Aorta (tissue), 5 donors: Measurements from ENCODE around the gene HAPLN2. TPM values are rescaled to one million over a fixed set of nuclear protein-coding genes. Genes with fewer than 3 reads are reported as not detected.

Source experiments
- ATAC-seq: fragments of 200-7000 bp; cut with Tn5 transposase; one replicate; pipeline ENCODE4 v1.9.1; 2022; ENCODE audit warnings: moderate library complexity; ENCODE audit not compliant: low FRiP score
- DNase-seq, 2 donors: peaks; one replicate each; pipeline ENCODE4 v3.0.0-alpha.2; 2020
- H3K27ac ChIP-seq, 2 donors: one replicate each; pipeline ENCODE4 v1.5.1; 2013; ENCODE audit warnings: low read length in 2 of 2, mild to moderate bottlenecking in 2 of 2, moderate library complexity in 2 of 2, control low read depth in 1 of 2, inconsistent platforms in 1 of 2, low read depth in 1 of 2
- H3K27me3 ChIP-seq, 2 donors: one replicate each; pipeline ENCODE4 v1.6.1; 2013; ENCODE audit warnings: control low read depth in 1 of 2, low read length in 1 of 2, mild to moderate bottlenecking in 1 of 2, moderate library complexity in 1 of 2; ENCODE audit not compliant: insufficient read depth in 2 of 2, control insufficient read depth in 1 of 2
- H3K36me3 ChIP-seq, 2 donors: one replicate each; pipeline ENCODE4 v1.6.1; 2013; ENCODE audit warnings: control low read depth in 1 of 2, low read length in 1 of 2, mild to moderate bottlenecking in 1 of 2; ENCODE audit not compliant: insufficient read depth in 2 of 2, control insufficient read depth in 1 of 2
- H3K4me1 ChIP-seq, 2 donors: one replicate each; pipeline ENCODE4 v1.6.1; 2013; ENCODE audit warnings: low read length in 2 of 2, control low read depth in 1 of 2, mild to moderate bottlenecking in 1 of 2, moderate library complexity in 1 of 2; ENCODE audit not compliant: insufficient read depth in 2 of 2, control insufficient read depth in 1 of 2
- H3K4me3 ChIP-seq, 2 donors: one replicate each; pipeline ENCODE4 v1.5.1; 2013; ENCODE audit warnings: low read length in 2 of 2, control low read depth in 1 of 2, mild to moderate bottlenecking in 1 of 2
- H3K9me3 ChIP-seq: one replicate; pipeline ENCODE4 v1.6.1; 2013; ENCODE audit warnings: mild to moderate bottlenecking, low read length; ENCODE audit not compliant: control insufficient read depth
- WGBS, 2 donors: extraction: QIAGEN DNeasy Blood & Tissue Kit; methylation state at CpG; one replicate each; pipeline ENCODE4 v1.1.7; 2013; 5-methylcytosine and 5-hydroxymethylcytosine counted together
- intact Hi-C, 2 donors: fragments of 100-400 bp; cut with DNase I; formaldehyde crosslinking; loops; one replicate each; pipeline versions ENCODE4 v1.14.2 to v1.15.0; 2022
- polyA plus RNA-seq, 2 donors: library from polyadenylated mRNA; stranded (reverse); fragments of 200-250 nt; gene quantifications; one replicate each; pipeline ENCODE4 v1.2.3, GENCODE V29; 2013
- total RNA-seq, 2 donors: library from RNA; stranded (reverse); fragmentation: NEBNext Ultra II Directional; extraction: Animal tissue kit (Norgen Biotek cat#: 25700); gene quantifications; one replicate each; pipeline ENCODE4 v1.2.1, GENCODE V29; 2021
- donor health status: healthy with polysubstance abuse.
- donor health status: Bipolar disorder and iron deficiency.
- donor health status: DM: no; HTN: no; CAD: no.
- donor health status: DM: no; HTN: no; CAD: no.
- donor health status: DM: yes; HTN: yes; CAD: no.

The HAPLN2 gene
- total and polyA plus RNA-seq, 4 donors = 0.13 to 0.94 (median 0.39) TPM; not detected in 1

- H3K4me3 ChIP-seq = no peak overlapping the region
- WGBS, 2 donors = 83% methylated on average over 10 of the region's 10 CpGs
These were observed 28.7 kb upstream of the HAPLN2 start for GRCh38 chr1:156590326-156591180.

GRCh38 chr1:156591181-156591431 is 28.1 kb upstream of the HAPLN2 start:
- Histone ChIP-seq H3K27ac (peak overlapping the region; percentile 23 to 91), H3K36me3 (peaks cover 0 to 6% of the 10 kb centered on the region in 2 donors), H3K9me3 (no peaks in the 10 kb centered on the region), H3K4me3 (peak overlapping the region; percentile 71 to 77), H3K27me3 (no peaks in the 10 kb centered on the region), H3K4me1 (no peaks in the 10 kb centered on the region)
- ATAC-seq = no peak
- WGBS, 2 donors = 18% methylated on average over 6 of the region's 6 CpGs
- intact Hi-C loops = loop anchor here in 1 of 2 donors (5.0 kb wide), 1 partner anchor 79 kb away; no protein-coding TSS in a partner anchor
- DNase-seq = no peak

More at GRCh38 chr1:156590326-156591180, 28.7 kb upstream of the HAPLN2 start:
- Histone ChIP-seq H3K27ac (peak overlapping the region in 1 of 2 donors; percentile 23), H3K27me3 (no peaks in the 10 kb centered on the region), H3K4me1 (no peaks in the 10 kb centered on the region), H3K36me3 (peaks cover 0 to 4% of the 10 kb centered on the region in 2 donors), H3K9me3 (no peaks in the 10 kb centered on the region)
- ATAC-seq (no peak), DNase-seq (no peak)
- intact Hi-C loops = loop anchor here in 1 of 2 donors (5.0 kb wide), 1 partner anchor 78 kb away; no protein-coding TSS in a partner anchor

- Histone ChIP-seq H3K36me3 (peaks cover 0 to 6% of the 10 kb centered on the region in 2 donors), H3K27me3 (no peaks in the 10 kb centered on the region), H3K9me3 (no peaks in the 10 kb centered on the region), H3K27ac (peak within 1 kb of the TSS; percentile 23 to 91), H3K4me3 (peak within 1 kb of the TSS; percentile 71 to 77), H3K4me1 (no peaks in the 10 kb centered on the region)
- intact Hi-C loops = loop anchor here in 1 of 2 donors (5.0 kb wide), 1 partner anchor 79 kb away; no protein-coding TSS in a partner anchor
- ATAC-seq = peak; percentile 94
- WGBS, 2 donors = 1% methylated on average over 49 to 60 of the region's 60 CpGs
- peak; percentile 81 to 90 for DNase-seq
These were observed 27.6 kb upstream of the HAPLN2 start, which contains the start of gene NAXE for GRCh38 chr1:156591432-156592157. Gene NAXE (plus strand): TSS chr1:156591776. CDS start chr1:156591805, 29 bp downstream.

GRCh38 chr1:156592158-156592909 is 26.9 kb upstream of the HAPLN2 start:
- H3K27ac ChIP-seq = no peak overlapping the region
- DNase-seq (peak in 1 of 2 donors; percentile 62), ATAC-seq (no peak)
- H3K9me3 ChIP-seq = no peaks in the 10 kb centered on the region
- H3K27me3 ChIP-seq = no peaks in the 10 kb centered on the region
- peaks cover 3 to 6% of the 10 kb centered on the region in 2 donors for H3K36me3 ChIP-seq
- 50 to 52% methylated on average over 16 of the region's 16 CpGs for WGBS, 2 donors
- H3K4me3 ChIP-seq = peak overlapping the region; percentile 71 to 77
- no peaks in the 10 kb centered on the region for H3K4me1 ChIP-seq
- intact Hi-C loops = loop anchor here in 1 of 2 donors (5.0 kb wide), 1 partner anchor 80 kb away; no protein-coding TSS in a partner anchor

- no peaks in the 10 kb centered on the region for H3K27me3 ChIP-seq
- intact Hi-C loops = loop anchor here in 1 of 2 donors (5.0 kb wide), 1 partner anchor 81 kb away; no protein-coding TSS in a partner anchor
- H3K27ac ChIP-seq = no peak overlapping the region
- H3K4me3 ChIP-seq = no peak overlapping the region
- no peaks in the 10 kb centered on the region for H3K4me1 ChIP-seq
- peaks cover 5 to 6% of the 10 kb centered on the region in 2 donors for H3K36me3 ChIP-seq
- 78 to 83% methylated on average over 8 of the region's 8 CpGs for WGBS, 2 donors
- DNase-seq (peak in 1 of 2 donors; percentile 51), ATAC-seq (no peak)
- H3K9me3 ChIP-seq = no peaks in the 10 kb centered on the region
These were observed 26.1 kb upstream of the HAPLN2 start for GRCh38 chr1:156592910-156593660.

- intact Hi-C loops = loop anchor here in 1 of 2 donors (5.0 kb wide), 1 partner anchor 81 kb away; no protein-coding TSS in a partner anchor
- H3K4me1 ChIP-seq = no peaks in the 10 kb centered on the region
- peak in 1 of 2 donors; percentile 45 for DNase-seq
- H3K36me3 ChIP-seq = peaks cover 5 to 6% of the 10 kb centered on the region in 2 donors
- WGBS, 2 donors = 86 to 91% methylated on average over 8 of the region's 8 CpGs
- H3K27me3 ChIP-seq = no peaks in the 10 kb centered on the region
- no peak overlapping the region for H3K27ac ChIP-seq
- no peak for ATAC-seq
- H3K4me3 ChIP-seq = no peak overlapping the region
- H3K9me3 ChIP-seq = no peaks in the 10 kb centered on the region
These were observed 25.6 kb upstream of the HAPLN2 start for GRCh38 chr1:156593661-156593989.

- no peaks in the 10 kb centered on the region for H3K4me1 ChIP-seq
- H3K27me3 ChIP-seq = no peaks in the 10 kb centered on the region
- no peaks in the 10 kb centered on the region for H3K9me3 ChIP-seq
- DNase-seq = no peak
- ATAC-seq = no peak
- intact Hi-C loops = loop anchor here in 1 of 2 donors (5.0 kb wide), 1 partner anchor 82 kb away; no protein-coding TSS in a partner anchor
- H3K36me3 ChIP-seq = peaks cover 5 to 6% of the 10 kb centered on the region in 2 donors
- H3K4me3 ChIP-seq = no peak overlapping the region
- H3K27ac ChIP-seq = no peak overlapping the region
- WGBS, 2 donors = 76 to 78% methylated on average over 3 of the region's 3 CpGs
These were observed 25.0 kb upstream of the HAPLN2 start for GRCh38 chr1:156594190-156594589.
